HG03342 (cell line): ENCODE data around the gene CDKN2B-AS1.
A peak's percentile ranks its signal among the peaks of the same experiment; 100 is the strongest.

ENCODE experiments used
- ATAC-seq: cut with Tn5 transposase; IDR thresholded peaks from one replicate; pipeline ENCODE4 v1.9.1; 2021; ENCODE audit warnings: mild to moderate bottlenecking, moderate library complexity; ENCODE audit not compliant: unreplicated experiment

CDKN2B-AS1 gene

GRCh38 chr9:22114956-22115355, 120.4 kb downstream of the CDKN2B-AS1 start:
- no peak for ATAC-seq

GRCh38 chr9:22116758-22117157, 122.2 kb downstream of the CDKN2B-AS1 start:
- ATAC-seq: no peak

- no peak for ATAC-seq
These were observed 123.2 kb downstream of the CDKN2B-AS1 start for GRCh38 chr9:22117511-22118384.

GRCh38 chr9:22118810-22119521, 124.4 kb downstream of the CDKN2B-AS1 start:
- no peak for ATAC-seq

GRCh38 chr9:22119522-22120158, 125.0 kb downstream of the CDKN2B-AS1 start:
- peak; percentile 74 for ATAC-seq

GRCh38 chr9:22120159-22120549, 125.6 kb downstream of the CDKN2B-AS1 start:
- no peak for ATAC-seq

- no peak for ATAC-seq
These were observed 126.0 kb downstream of the CDKN2B-AS1 start for GRCh38 chr9:22120595-22120994.

- ATAC-seq: no peak
These were observed 129.8 kb downstream of the CDKN2B-AS1 start for GRCh38 chr9:22124263-22125011.

- no peak for ATAC-seq
These were observed 134.5 kb downstream of the CDKN2B-AS1 start for GRCh38 chr9:22129133-22129532.

- ATAC-seq: no peak
These were observed 135.0 kb downstream of the CDKN2B-AS1 start for GRCh38 chr9:22129633-22130032.

GRCh38 chr9:22131817-22132216, 137.2 kb downstream of the CDKN2B-AS1 start:
- no peak for ATAC-seq

GRCh38 chr9:22134390-22134789, 139.8 kb downstream of the CDKN2B-AS1 start:
- no peak for ATAC-seq

- ATAC-seq: no peak
These were observed 142.0 kb downstream of the CDKN2B-AS1 start for GRCh38 chr9:22136461-22137096.

- no peak for ATAC-seq
These were observed 144.5 kb downstream of the CDKN2B-AS1 start for GRCh38 chr9:22138956-22139660.

- ATAC-seq: no peak
These were observed 147.3 kb downstream of the CDKN2B-AS1 start for GRCh38 chr9:22141908-22142307.

GRCh38 chr9:22142671-22143070, 148.1 kb downstream of the CDKN2B-AS1 start:
- ATAC-seq: no peak

GRCh38 chr9:22143799-22144625, 149.4 kb downstream of the CDKN2B-AS1 start:
- no peak for ATAC-seq

GRCh38 chr9:22146604-22147003, 152.0 kb downstream of the CDKN2B-AS1 start:
- no peak for ATAC-seq
